Liver (tissue), 3 donors: ENCODE data around the gene COX6B1.

Experiments
- FOXA1 ChIP-seq: IDR thresholded peaks from 2 replicates; pipeline ENCODE4 v1.6.1; 2016; ENCODE audit warnings: antibody characterized with exemption
- GABPA ChIP-seq, 2 donors: IDR thresholded peaks in 1 of 2; conservative IDR thresholded peaks in 1 of 2; 2 replicates each; pipeline ENCODE4 v1.6.1; 2016; ENCODE audit warnings: antibody characterized with exemption in 2 of 2, mild to moderate bottlenecking in 1 of 2, moderate library complexity in 1 of 2
- HNF4A ChIP-seq, 2 donors: conservative IDR thresholded peaks; 2 replicates each; pipeline ENCODE4 v1.6.1; 2016; ENCODE audit warnings: antibody characterized with exemption in 2 of 2, mild to moderate bottlenecking in 2 of 2
- JUND ChIP-seq, 2 donors: IDR thresholded peaks; 2 replicates each; pipeline ENCODE4 v1.6.1; 2016; ENCODE audit warnings: antibody characterized with exemption in 2 of 2
- MAX ChIP-seq: IDR thresholded peaks from 2 replicates; pipeline ENCODE4 v1.6.1; 2016; ENCODE audit warnings: antibody characterized with exemption
- NR2F2 ChIP-seq: IDR thresholded peaks from 2 replicates; pipeline ENCODE4 v1.6.1; 2016; ENCODE audit warnings: antibody characterized with exemption
- REST ChIP-seq: IDR thresholded peaks from 2 replicates; pipeline ENCODE4 v1.6.1; 2016; ENCODE audit warnings: antibody characterized with exemption, mild to moderate bottlenecking
- RXRA ChIP-seq, 2 donors: IDR thresholded peaks; 2 replicates each; pipeline ENCODE4 v1.6.1; 2017 to 2018; ENCODE audit warnings: antibody characterized with exemption in 2 of 2, mild to moderate bottlenecking in 1 of 2
- SP1 ChIP-seq: IDR thresholded peaks from 2 replicates; pipeline ENCODE4 v1.6.1; 2018; ENCODE audit warnings: antibody characterized with exemption, mild to moderate bottlenecking
- TAF1 ChIP-seq: conservative IDR thresholded peaks from 2 replicates; pipeline ENCODE4 v1.6.1; 2016; ENCODE audit warnings: antibody characterized with exemption, mild to moderate bottlenecking
- YY1 ChIP-seq: IDR thresholded peaks from 2 replicates; pipeline ENCODE4 v1.6.1; 2016; ENCODE audit warnings: antibody characterized with exemption, mild to moderate bottlenecking
- TF ChIP-seq, protein P1 (sequence below): fragments of 150-350 bp; IDR thresholded peaks from 2 replicates; pipeline ENCODE4 v1.5.1; 2017; ENCODE audit warnings: improper control_type of control experiment, low read depth, low read length; ENCODE audit not compliant: missing input control
- TF ChIP-seq, protein P2 (sequence below): IDR thresholded peaks from 2 replicates; pipeline ENCODE4 v1.6.1; 2016; ENCODE audit warnings: antibody characterized with exemption
- donor health status: healthy.
- donor health status: healthy.

GRCh38 chr19:35628264-35628564 lies 19.9 kb upstream of the COX6B1 start:
- TF ChIP-seq TAF1 (no peak), MAX (no peak), RXRA (IDR thresholded peaks at IDR 0.05) (no peak), GABPA (IDR thresholded peaks at IDR 0.05 in 1 of 2, conservative IDR thresholded peaks at IDR 0.05 in 1 of 2) (no peak), YY1 (no peak), SP1 (no peak), FOXA1 (no peak), NR2F2 (no peak), HNF4A (conservative IDR thresholded peaks at IDR 0.05) (no peak), REST (no peak), JUND (IDR thresholded peaks at IDR 0.05) (no peak)
- TF ChIP-seq, protein P1, sequence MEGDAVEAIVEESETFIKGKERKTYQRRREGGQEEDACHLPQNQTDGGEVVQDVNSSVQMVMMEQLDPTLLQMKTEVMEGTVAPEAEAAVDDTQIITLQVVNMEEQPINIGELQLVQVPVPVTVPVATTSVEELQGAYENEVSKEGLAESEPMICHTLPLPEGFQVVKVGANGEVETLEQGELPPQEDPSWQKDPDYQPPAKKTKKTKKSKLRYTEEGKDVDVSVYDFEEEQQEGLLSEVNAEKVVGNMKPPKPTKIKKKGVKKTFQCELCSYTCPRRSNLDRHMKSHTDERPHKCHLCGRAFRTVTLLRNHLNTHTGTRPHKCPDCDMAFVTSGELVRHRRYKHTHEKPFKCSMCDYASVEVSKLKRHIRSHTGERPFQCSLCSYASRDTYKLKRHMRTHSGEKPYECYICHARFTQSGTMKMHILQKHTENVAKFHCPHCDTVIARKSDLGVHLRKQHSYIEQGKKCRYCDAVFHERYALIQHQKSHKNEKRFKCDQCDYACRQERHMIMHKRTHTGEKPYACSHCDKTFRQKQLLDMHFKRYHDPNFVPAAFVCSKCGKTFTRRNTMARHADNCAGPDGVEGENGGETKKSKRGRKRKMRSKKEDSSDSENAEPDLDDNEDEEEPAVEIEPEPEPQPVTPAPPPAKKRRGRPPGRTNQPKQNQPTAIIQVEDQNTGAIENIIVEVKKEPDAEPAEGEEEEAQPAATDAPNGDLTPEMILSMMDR = no peak
- TF ChIP-seq, protein P2, sequence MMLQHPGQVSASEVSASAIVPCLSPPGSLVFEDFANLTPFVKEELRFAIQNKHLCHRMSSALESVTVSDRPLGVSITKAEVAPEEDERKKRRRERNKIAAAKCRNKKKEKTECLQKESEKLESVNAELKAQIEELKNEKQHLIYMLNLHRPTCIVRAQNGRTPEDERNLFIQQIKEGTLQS = no peak
